Measurements from ENCODE around the gene MT1F. TPM values are rescaled to one million over a fixed set of nuclear protein-coding genes. Genes with fewer than 3 reads are reported as not detected.

MT1F gene
- total and polyA plus RNA-seq, 9 of the 15 experiments (the other 6 are each of a cell fraction or from before 2014, with no cell fraction given): 0.18 to 0.68 (median 0.29) TPM; not detected in 5

DNA sequence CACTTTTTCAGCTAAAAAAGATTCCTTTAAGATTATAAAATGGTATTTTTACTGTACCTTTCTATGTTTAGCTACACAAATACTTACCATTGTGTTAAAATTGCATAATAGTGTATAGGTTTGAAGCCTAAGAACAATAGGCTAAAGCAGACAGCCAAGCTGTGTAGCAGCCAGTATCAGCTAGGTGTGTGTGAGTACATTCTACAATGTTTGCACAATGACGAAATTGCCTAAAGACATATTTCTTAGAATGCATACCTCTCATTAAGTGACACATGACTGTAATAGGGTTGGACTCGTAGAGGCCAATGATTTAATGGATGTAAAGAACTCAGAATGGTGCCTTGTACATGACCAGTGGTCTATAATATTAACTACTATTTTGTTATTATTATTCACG is 7.9 kb upstream of the MT1F start (continued):
- TF ChIP-seq, protein P1, sequence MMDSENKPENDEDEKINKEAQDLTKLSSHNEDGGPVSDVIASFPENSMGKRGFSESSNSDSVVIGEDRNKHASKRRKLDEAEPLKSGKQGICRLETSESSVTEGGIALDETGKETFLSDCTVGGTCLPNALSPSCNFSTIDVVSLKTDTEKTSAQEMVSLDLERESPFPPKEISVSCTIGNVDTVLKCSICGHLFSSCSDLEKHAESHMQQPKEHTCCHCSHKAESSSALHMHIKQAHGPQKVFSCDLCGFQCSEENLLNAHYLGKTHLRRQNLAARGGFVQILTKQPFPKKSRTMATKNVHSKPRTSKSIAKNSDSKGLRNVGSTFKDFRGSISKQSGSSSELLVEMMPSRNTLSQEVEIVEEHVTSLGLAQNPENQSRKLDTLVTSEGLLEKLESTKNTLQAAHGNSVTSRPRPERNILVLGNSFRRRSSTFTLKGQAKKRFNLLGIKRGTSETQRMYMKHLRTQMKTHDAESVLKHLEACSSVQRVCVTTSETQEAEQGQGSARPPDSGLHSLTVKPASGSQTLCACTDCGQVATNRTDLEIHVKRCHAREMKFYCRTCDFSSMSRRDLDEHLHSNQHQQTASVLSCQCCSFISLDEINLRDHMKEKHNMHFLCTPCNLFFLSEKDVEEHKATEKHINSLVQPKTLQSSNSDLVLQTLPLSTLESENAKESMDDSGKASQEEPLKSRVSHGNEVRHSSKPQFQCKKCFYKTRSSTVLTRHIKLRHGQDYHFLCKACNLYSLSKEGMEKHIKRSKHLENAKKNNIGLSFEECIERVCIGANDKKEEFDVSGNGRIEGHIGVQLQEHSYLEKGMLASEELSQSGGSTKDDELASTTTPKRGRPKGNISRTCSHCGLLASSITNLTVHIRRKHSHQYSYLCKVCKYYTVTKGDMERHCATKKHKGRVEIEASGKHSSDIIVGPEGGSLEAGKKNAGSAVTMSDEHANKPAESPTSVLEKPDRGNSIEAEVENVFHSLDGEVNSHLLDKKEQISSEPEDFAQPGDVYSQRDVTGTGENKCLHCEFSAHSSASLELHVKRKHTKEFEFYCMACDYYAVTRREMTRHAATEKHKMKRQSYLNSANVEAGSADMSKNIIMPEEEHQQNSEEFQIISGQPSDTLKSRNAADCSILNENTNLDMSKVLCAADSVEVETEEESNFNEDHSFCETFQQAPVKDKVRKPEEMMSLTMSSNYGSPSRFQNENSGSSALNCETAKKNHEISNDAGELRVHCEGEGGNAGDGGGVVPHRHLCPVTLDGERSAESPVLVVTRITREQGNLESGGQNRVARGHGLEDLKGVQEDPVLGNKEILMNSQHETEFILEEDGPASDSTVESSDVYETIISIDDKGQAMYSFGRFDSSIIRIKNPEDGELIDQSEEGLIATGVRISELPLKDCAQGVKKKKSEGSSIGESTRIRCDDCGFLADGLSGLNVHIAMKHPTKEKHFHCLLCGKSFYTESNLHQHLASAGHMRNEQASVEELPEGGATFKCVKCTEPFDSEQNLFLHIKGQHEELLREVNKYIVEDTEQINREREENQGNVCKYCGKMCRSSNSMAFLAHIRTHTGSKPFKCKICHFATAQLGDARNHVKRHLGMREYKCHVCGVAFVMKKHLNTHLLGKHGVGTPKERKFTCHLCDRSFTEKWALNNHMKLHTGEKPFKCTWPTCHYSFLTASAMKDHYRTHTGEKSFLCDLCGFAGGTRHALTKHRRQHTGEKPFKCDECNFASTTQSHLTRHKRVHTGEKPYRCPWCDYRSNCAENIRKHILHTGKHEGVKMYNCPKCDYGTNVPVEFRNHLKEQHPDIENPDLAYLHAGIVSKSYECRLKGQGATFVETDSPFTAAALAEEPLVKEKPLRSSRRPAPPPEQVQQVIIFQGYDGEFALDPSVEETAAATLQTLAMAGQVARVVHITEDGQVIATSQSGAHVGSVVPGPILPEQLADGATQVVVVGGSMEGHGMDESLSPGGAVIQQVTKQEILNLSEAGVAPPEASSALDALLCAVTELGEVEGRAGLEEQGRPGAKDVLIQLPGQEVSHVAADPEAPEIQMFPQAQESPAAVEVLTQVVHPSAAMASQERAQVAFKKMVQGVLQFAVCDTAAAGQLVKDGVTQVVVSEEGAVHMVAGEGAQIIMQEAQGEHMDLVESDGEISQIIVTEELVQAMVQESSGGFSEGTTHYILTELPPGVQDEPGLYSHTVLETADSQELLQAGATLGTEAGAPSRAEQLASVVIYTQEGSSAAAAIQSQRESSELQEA (IDR thresholded peaks at IDR 0.05; ENCODE audit: low read depth): no peak
- TF ChIP-seq SETDB1 (IDR thresholded peaks at IDR 0.05; ENCODE audit: low read length): no peak
- no peak for TF ChIP-seq ZNF740 (CRISPR knock-in tag; IDR thresholded peaks at IDR 0.05)
- TF ChIP-seq ZNF740 (tag; IDR thresholded peaks at IDR 0.05): no peak
- no peak for TF ChIP-seq ZNF263 (CRISPR knock-in tag; IDR thresholded peaks at IDR 0.05; ENCODE audit: borderline replicate concordance)
- TF ChIP-seq, protein P2, sequence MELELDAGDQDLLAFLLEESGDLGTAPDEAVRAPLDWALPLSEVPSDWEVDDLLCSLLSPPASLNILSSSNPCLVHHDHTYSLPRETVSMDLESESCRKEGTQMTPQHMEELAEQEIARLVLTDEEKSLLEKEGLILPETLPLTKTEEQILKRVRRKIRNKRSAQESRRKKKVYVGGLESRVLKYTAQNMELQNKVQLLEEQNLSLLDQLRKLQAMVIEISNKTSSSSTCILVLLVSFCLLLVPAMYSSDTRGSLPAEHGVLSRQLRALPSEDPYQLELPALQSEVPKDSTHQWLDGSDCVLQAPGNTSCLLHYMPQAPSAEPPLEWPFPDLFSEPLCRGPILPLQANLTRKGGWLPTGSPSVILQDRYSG (tag; conservative IDR thresholded peaks at IDR 0.05; ENCODE audit: low read depth): no peak
- no peak for TF ChIP-seq TGIF2 (CRISPR knock-in tag; IDR thresholded peaks at IDR 0.05)
- TF ChIP-seq, protein P3, sequence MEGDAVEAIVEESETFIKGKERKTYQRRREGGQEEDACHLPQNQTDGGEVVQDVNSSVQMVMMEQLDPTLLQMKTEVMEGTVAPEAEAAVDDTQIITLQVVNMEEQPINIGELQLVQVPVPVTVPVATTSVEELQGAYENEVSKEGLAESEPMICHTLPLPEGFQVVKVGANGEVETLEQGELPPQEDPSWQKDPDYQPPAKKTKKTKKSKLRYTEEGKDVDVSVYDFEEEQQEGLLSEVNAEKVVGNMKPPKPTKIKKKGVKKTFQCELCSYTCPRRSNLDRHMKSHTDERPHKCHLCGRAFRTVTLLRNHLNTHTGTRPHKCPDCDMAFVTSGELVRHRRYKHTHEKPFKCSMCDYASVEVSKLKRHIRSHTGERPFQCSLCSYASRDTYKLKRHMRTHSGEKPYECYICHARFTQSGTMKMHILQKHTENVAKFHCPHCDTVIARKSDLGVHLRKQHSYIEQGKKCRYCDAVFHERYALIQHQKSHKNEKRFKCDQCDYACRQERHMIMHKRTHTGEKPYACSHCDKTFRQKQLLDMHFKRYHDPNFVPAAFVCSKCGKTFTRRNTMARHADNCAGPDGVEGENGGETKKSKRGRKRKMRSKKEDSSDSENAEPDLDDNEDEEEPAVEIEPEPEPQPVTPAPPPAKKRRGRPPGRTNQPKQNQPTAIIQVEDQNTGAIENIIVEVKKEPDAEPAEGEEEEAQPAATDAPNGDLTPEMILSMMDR (IDR thresholded peaks at IDR 0.05 in 2 of 3, conservative IDR thresholded peaks at IDR 0.05 in 1 of 3; ENCODE audit: insufficient read depth in 2 of 3, low read depth in 1 of 3, low read length in 3 of 3): no peak
